Cardiac muscle cell (in vitro differentiated cells and primary cell): Measurements from ENCODE around the gene ADAMTS6. TPM values are rescaled to one million over a fixed set of nuclear protein-coding genes. Genes with fewer than 3 reads are reported as not detected.

ENCODE experiments used
- DNase-seq, 2 donors: peaks; one replicate each; pipeline versions ENCODE4 v3.0.0 to v3.0.0-alpha.2; 2010 to 2017; ENCODE audit warnings: low read depth in 1 of 2, low spot score in 1 of 2
- H3K27ac ChIP-seq: fragments of 200-600 bp; sonication (generic); 2 replicates; pipeline ENCODE4 v1.5.1; 2016
- H3K27me3 ChIP-seq: fragments of 200-600 bp; sonication (generic); 2 replicates; pipeline ENCODE4 v1.6.0; 2016; ENCODE audit warnings: control low read depth
- H3K36me3 ChIP-seq: fragments of 200-600 bp; sonication (generic); 2 replicates; pipeline ENCODE4 v1.5.1; 2016; ENCODE audit warnings: control low read depth
- H3K4me1 ChIP-seq: fragments of 200-600 bp; sonication (generic); 2 replicates; pipeline ENCODE4 v1.8.1; 2017; ENCODE audit warnings: low read depth, mild to moderate bottlenecking, mixed run types
- H3K4me3 ChIP-seq: fragments of 200-600 bp; sonication (generic); 2 replicates; pipeline ENCODE4 v1.5.1; 2016; ENCODE audit warnings: mild to moderate bottlenecking
- H3K9me3 ChIP-seq: fragments of 200-600 bp; sonication (generic); 2 replicates; pipeline ENCODE4 v1.5.1; 2017; ENCODE audit warnings: low read depth, mild to moderate bottlenecking, control low read depth
- polyA plus RNA-seq: library from polyadenylated mRNA; unstranded; fragments of >200 nt; fragmentation: Nextera tagmentation; extraction: Ambion mirVana; gene quantifications from 2 replicates; pipeline ENCODE4 v1.2.1, GENCODE V29; 2016
- total RNA-seq: library from RNA; depleted of rRNA; stranded (reverse); fragments of >200 nt; gene quantifications from 2 replicates; pipeline ENCODE4 v1.2.3, GENCODE V29; 2016
- TF ChIP-seq, protein P1 (sequence below): IDR thresholded peaks from 2 replicates; pipeline ENCODE4 v1.5.1; 2012; ENCODE audit warnings: low read depth, mild to moderate bottlenecking, low read length

The ADAMTS6 gene
- total and polyA plus RNA-seq, 2 experiments from 2014 or later = 3.3 to 21.2 TPM

DNA sequence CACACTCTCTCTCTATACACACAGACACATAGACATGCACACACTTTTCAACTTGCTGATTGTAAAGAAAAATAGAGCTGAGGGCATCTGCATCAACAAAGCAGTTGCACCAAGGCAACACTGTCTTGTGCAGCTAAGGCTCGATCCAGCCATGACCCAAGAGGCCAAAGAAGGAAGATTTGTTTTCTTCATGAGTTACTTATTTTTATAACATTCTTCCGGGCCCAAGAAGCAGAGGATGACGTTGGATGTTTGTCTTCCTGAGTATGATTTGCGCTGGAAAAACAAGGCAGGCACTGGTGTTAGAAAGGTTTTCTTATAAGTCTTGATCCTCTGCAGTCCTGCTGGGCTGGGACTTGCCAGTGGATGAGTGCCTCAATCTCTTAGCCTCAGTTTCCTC is 344.1 kb downstream of the ADAMTS6 start:
- Histone ChIP-seq H3K4me3 (no peak overlapping the region), H3K36me3 (no peaks in the 10 kb centered on the region), H3K4me1 (peaks cover 10% of the 10 kb centered on the region), H3K27ac (no peak overlapping the region), H3K27me3 (no peaks in the 10 kb centered on the region), H3K9me3 (no peaks in the 10 kb centered on the region)
- TF ChIP-seq, protein P1, sequence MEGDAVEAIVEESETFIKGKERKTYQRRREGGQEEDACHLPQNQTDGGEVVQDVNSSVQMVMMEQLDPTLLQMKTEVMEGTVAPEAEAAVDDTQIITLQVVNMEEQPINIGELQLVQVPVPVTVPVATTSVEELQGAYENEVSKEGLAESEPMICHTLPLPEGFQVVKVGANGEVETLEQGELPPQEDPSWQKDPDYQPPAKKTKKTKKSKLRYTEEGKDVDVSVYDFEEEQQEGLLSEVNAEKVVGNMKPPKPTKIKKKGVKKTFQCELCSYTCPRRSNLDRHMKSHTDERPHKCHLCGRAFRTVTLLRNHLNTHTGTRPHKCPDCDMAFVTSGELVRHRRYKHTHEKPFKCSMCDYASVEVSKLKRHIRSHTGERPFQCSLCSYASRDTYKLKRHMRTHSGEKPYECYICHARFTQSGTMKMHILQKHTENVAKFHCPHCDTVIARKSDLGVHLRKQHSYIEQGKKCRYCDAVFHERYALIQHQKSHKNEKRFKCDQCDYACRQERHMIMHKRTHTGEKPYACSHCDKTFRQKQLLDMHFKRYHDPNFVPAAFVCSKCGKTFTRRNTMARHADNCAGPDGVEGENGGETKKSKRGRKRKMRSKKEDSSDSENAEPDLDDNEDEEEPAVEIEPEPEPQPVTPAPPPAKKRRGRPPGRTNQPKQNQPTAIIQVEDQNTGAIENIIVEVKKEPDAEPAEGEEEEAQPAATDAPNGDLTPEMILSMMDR = no peak
- no peak for DNase-seq

DNA sequence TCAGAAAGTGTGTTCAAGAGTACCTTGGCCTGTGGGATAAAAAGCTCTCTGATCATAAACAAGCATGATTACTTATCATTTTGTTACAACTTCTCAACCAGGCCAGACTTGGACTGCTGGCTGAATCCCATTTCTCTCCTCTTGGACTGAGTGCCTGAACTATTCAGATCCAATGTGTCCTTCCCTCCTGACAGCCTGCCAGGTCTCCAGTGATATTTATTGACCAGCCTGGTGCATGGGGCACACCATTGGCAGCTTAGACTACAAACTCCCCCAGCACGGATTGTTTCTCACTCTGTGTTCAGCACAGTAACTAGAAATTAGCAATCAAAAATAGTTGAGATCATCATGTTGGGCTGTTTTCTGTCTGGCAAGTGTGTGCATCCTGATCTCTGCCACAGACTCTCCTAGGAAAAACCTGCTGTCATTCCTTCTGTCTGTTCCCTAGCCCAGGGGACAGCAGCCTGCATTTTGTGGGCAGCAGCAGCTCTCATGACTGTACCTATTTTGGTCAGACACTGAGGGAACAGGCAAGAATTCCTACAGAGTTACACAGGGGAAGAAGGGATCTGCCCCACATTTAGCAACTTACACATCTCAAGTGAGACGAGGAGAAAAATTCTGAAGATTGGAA is 348.1 kb downstream of the ADAMTS6 start:
- TF ChIP-seq, protein P1 = no peak
- DNase-seq = no peak
- Histone ChIP-seq H3K4me1 (no peaks in the 10 kb centered on the region), H3K4me3 (no peak overlapping the region), H3K27ac (no peak overlapping the region), H3K27me3 (no peaks in the 10 kb centered on the region), H3K9me3 (no peaks in the 10 kb centered on the region), H3K36me3 (no peaks in the 10 kb centered on the region)

DNA sequence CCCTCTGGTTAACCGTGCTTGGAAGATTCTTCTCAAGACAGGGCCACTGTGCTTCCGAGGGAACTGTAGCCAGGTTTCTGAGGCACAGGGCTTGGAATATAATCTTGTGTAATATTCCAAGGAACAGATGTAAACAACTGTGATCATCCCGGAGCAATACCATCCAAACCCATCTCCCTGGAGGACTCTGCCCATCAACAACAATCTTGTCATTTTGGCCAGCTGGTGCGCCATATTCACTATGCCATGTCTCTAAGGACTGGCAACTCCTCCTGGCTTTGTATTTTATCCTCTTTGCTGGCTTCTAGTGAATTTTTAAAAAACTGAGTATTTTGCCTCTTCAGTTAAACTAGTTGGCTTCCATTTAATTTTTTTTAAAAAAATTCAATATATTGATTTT is 349.3 kb downstream of the ADAMTS6 start:
- DNase-seq = no peak
- no peak overlapping the region for H3K4me3 ChIP-seq
- no peaks in the 10 kb centered on the region for H3K27me3 ChIP-seq
- H3K36me3 ChIP-seq = no peaks in the 10 kb centered on the region
- TF ChIP-seq, protein P1 = no peak
- no peak overlapping the region for H3K27ac ChIP-seq
- no peaks in the 10 kb centered on the region for H3K9me3 ChIP-seq
- H3K4me1 ChIP-seq = peaks cover 8% of the 10 kb centered on the region

DNA sequence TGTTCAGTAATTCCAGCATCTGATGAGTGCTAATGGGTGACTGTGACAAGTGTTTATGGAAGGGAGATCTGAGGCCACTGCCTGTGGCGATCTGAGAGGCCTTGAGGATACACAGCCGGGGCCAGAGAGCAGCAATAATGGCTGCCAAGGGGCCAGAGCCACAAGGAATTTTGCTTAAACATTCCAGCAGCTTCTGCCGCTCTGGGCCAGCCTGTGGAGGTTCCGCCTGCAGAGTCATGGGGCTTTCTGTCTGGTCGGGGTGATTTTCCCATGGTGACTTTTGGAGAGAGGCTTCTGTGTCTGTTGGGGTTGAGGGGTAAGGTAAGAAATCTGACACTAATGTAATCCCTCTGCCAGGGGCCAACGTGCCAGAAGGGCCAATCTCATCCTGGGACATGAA is 353.5 kb downstream of the ADAMTS6 start:
- Histone ChIP-seq H3K9me3 (no peaks in the 10 kb centered on the region), H3K4me3 (no peak overlapping the region), H3K27ac (no peak overlapping the region), H3K27me3 (no peaks in the 10 kb centered on the region), H3K36me3 (no peaks in the 10 kb centered on the region), H3K4me1 (peaks cover 9% of the 10 kb centered on the region)
- no peak for DNase-seq
- TF ChIP-seq, protein P1 = no peak

DNA sequence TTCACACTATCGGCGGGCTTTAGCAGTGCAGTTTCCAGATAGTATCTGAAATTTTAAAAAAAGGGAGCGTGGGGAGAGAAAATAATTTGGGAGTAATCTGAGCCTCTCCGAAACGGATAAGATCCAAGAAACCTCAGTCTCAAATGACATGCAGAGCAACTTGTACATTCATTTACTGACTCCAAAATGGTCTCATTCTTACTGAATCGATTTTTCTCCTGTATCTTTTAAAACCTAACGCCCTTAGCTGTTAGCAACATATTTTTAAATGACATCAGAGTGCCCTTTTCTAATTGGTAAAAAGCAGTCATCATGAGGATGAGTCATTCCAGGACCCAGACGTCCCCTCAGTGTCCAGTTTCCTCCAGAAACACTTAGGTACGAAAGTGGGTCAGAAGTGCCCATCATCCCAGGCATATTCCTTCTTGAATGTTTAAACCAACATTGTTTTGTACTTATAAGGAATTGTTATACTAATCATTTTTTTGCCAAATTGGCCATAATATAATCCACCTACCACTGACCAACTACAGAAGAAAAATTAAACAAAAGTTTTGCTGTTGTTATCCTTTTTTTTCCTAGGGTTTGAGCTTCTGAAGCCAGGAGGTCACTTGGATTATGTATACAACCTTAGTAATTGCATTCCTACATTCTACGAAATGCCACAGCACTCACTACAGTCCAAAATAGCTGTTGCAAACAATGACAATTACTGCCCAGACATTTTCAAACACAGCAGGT is 354.4 kb downstream of the ADAMTS6 start:
- H3K27ac ChIP-seq = no peak overlapping the region
- no peak overlapping the region for H3K4me3 ChIP-seq
- peak in 1 of 2 donors; percentile 21 for DNase-seq
- no peaks in the 10 kb centered on the region for H3K9me3 ChIP-seq
- no peaks in the 10 kb centered on the region for H3K36me3 ChIP-seq
- TF ChIP-seq, protein P1 = no peak
- H3K4me1 ChIP-seq = peaks cover 9% of the 10 kb centered on the region
- H3K27me3 ChIP-seq = no peaks in the 10 kb centered on the region
